AG04450 (cell line): ENCODE results near the gene CLN3. TPM values are rescaled to one million over a fixed set of nuclear protein-coding genes. Genes with fewer than 3 reads are reported as not detected.
"Not testable (repeated sequence)": the region's sequence is repeated elsewhere in the genome, so short reads cannot be mapped to it uniquely, and the experiment has no call there.

Source experiments
- CTCF ChIA-PET: fragments of 300-600, 350-600 bp; formaldehyde crosslinking; extraction: SDS; loops from one replicate; lab custom pipeline; 2022; ENCODE audit warnings: antibody characterized with exemption, inconsistent platforms; lab: Charles Lee
- POLR2A ChIA-PET: fragments of 350-600 bp; formaldehyde crosslinking; extraction: SDS; loops from one replicate; lab custom pipeline; 2021; ENCODE audit warnings: antibody characterized with exemption, inconsistent platforms; lab: Yijun Ruan, JAX
- DNase-seq: peaks from one replicate; pipeline ENCODE4 v3.0.0-alpha.2; 2011; ENCODE audit warnings: low read depth, low spot score
- H3K27ac ChIP-seq: one replicate; pipeline ENCODE4 v1.5.1; 2012; ENCODE audit warnings: low read depth, low read length, control low read depth
- H3K27me3 ChIP-seq: one replicate; pipeline ENCODE4 v1.6.0; 2012; ENCODE audit warnings: low read length; ENCODE audit not compliant: control insufficient read depth, insufficient read depth
- H3K4me3 ChIP-seq: 2 replicates; pipeline ENCODE4 v1.5.1; 2011; ENCODE audit warnings: mild to moderate bottlenecking, low read depth, low read length, control low read depth
- H3K9me3 ChIP-seq: 2 replicates; pipeline ENCODE4 v1.5.1; 2012; ENCODE audit warnings: low read length; ENCODE audit not compliant: control insufficient read depth, insufficient read depth
- CTCF ChIP-seq: IDR thresholded peaks from 2 replicates; pipeline ENCODE4 v1.5.1; 2011; ENCODE audit warnings: low read depth, low read length, control low read depth, inconsistent platforms
- polyA plus RNA-seq: library from polyadenylated mRNA; depleted of rRNA; stranded (reverse); fragments of >200 nt; gene quantifications from 2 replicates; pipeline ENCODE4 v1.2.3, GENCODE V29; 2011

Gene CLN3
- polyA plus RNA-seq, 1 experiment, result 18.7 TPM

DNA sequence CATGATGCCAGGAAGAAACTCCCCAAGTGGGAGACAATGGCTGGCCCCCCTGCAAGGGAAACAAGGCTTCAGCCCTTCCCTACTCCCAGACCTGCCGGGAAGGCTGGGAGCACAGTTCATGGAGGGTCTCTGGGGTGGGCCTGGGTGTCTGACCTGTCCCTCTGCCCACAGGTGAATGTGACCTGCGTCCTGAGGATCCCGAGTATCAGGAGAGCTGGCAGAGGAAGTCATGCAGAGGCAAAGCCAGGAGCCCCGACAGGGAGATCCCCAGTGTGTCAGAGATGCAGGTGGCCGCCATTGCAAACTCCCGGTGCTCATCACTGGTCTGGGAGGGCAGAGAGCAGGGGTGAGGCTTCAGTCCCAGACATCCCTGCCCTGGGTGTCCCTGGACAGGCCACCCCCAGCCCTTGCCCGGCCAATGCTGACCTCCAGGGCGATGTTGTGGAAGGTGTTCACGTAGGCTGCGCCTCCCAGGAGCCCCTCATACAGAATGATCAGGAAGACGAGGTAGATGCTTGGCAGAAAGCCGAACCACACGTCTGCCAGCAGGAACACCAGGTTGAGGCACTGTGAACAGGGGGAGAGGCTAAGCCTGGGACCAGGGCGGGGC is 14.5 kb downstream of the CLN3 start:
- H3K27me3 ChIP-seq, result no peaks in the 10 kb centered on the region
- H3K27ac ChIP-seq, result no peak overlapping the region
- ChIA-PET POLR2A (no interaction called here), CTCF (no interaction called here)
- TF ChIP-seq CTCF, result no peak
- no peak for DNase-seq
- H3K9me3 ChIP-seq, result no peaks in the 10 kb centered on the region
- H3K4me3 ChIP-seq, result no peak overlapping the region

GRCh38 chr16:28475221-28475620 is 16.7 kb downstream of the CLN3 start:
- Histone ChIP-seq H3K27me3 (no peaks in the 10 kb centered on the region), H3K9me3 (no peaks in the 10 kb centered on the region), H3K4me3 (no peak overlapping the region), H3K27ac (no peak overlapping the region)
- POLR2A ChIA-PET, result no interaction called here
- TF ChIP-seq CTCF, result no peak
- CTCF ChIA-PET, result no interaction called here
- no peak for DNase-seq

DNA sequence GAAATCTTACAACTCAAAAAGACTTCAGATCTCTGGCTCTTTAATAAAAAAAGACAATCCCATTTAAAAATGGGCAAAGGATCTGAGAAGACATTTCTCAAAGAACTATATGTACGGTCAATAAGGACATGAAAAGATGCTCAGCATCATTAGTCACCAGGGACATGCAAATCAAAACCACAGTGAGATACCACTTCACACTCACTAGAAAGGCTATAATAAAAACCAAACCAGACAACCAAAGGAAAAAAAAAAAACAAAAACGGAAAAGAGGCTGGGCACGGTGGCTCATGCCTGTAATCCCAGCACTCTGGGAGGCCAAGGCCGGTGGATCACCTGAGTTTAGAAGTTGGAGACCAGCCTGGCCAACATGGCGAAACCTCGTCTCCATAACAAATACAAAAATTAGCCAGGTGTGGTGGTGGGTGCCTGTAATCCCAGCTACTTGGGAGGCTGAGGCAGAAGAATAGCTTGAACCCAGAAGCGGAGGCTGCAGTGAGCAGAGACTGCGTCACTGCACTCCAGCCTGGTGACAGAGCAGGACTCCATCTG is 18.1 kb downstream of the CLN3 start:
- Histone ChIP-seq H3K27ac (no peak overlapping the region), H3K9me3 (no peaks in the 10 kb centered on the region), H3K4me3 (no peak overlapping the region), H3K27me3 (no peaks in the 10 kb centered on the region)
- ChIA-PET POLR2A (no interaction called here), CTCF (no interaction called here)
- no peak for TF ChIP-seq CTCF
- no peak for DNase-seq

DNA sequence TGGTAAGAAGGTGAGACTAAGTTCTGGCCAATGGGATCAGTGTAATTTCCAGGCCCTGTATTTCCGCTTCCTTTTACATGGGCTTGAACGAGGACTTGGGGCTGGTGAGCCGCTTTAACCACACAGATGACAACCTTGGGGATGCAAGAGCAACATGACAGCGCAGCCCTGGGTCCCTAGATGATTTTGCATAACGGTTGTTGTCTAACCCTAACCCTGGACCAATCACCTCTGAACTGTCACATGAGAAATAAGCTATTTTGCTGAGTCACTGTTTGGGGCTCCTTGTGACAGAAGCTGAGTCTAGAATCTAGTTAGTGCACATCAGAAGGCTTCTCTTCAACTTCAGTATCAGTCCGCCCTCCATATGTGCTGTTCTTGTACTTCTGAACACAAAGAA is 44.8 kb downstream of the CLN3 start:
- H3K4me3 ChIP-seq, H3K9me3 ChIP-seq, H3K27ac ChIP-seq, CTCF ChIA-PET, POLR2A ChIA-PET, H3K27me3 ChIP-seq, DNase-seq: not testable (repeated sequence)

- H3K27ac ChIP-seq, H3K9me3 ChIP-seq, H3K27me3 ChIP-seq, DNase-seq, POLR2A ChIA-PET, H3K4me3 ChIP-seq, CTCF ChIA-PET: not testable (repeated sequence)
Measured at GRCh38 chr16:28446388-28446787, 45.5 kb downstream of the CLN3 start.

DNA sequence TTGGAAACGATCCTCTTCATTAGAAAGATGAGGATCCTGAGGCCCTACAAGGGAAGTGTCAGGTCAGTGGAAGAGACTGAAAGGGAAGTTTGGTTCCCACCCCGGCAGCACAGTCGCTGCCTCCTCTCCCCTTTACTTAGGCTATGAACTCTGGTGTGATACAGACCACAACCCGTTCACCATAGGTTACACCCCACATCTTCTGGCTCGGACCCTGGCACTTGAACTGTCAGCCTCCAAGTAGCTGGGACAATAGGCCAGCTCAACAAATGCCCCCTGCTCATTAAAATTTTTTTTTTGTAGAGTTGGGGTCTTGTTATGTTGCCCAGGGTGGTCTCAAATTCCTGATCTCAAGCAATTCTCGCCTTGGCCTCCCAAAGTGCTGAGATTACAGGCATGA is 47.9 kb downstream of the CLN3 start:
- H3K27me3 ChIP-seq, POLR2A ChIA-PET, CTCF ChIA-PET, DNase-seq, H3K4me3 ChIP-seq, H3K27ac ChIP-seq, H3K9me3 ChIP-seq: not testable (repeated sequence)

DNA sequence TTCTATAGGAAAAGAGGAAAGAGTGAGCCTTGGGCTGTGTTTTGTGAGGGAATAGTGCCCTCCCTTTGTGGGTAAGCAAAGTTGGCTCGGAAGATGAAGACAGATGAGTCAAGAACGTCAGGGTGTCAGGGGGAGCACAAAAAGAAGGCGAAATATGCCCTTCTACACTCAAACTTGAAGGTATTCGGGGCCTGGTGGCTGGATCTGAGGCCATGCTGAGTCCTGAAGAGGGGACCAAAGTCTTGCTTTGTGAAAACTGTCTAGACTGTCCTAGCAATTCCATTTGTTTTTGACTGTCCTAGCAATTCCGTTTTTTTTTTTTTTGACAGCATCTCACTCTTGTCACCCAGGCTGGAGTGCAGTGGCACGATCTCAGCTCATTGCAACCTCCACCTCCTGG is 53.0 kb downstream of the CLN3 start:
- POLR2A ChIA-PET, H3K9me3 ChIP-seq, H3K27ac ChIP-seq, DNase-seq, CTCF ChIA-PET, H3K27me3 ChIP-seq, H3K4me3 ChIP-seq: not testable (repeated sequence)

- CTCF ChIA-PET, H3K27ac ChIP-seq, H3K4me3 ChIP-seq, POLR2A ChIA-PET, DNase-seq, H3K9me3 ChIP-seq, H3K27me3 ChIP-seq: not testable (repeated sequence)
Measured at GRCh38 chr16:28435340-28435739, 56.5 kb downstream of the CLN3 start.
